NCI-H2029 treated with DMSO at 0.1 percent for 48 hours (cell line): ENCODE data around the gene WRAP73.

Experiments used
- DNase-seq: peaks from one replicate; lab custom pipeline; 2025; lab: John Stamatoyannopoulos, UW

Gene WRAP73

DNA sequence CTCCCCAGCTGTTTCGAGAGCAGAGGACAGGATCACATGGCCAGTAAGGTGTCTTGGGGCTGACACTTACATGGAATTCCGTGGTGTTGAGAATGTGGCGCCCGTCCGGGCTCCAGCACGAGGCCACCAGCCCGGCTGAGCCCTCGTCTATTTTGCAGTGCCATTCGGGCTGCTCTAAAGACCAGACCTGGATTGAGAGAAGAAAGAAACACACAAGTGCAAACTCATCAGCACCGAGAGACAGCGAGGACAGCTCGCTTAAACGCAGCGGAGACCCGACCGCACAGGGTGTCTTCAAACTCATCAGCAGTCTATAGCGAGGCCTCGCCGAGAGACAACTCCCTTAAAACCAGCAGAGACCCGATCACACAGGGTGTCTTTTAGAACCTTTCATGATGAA lies 3.3 kb downstream of the WRAP73 start:
- no peak for DNase-seq

DNA sequence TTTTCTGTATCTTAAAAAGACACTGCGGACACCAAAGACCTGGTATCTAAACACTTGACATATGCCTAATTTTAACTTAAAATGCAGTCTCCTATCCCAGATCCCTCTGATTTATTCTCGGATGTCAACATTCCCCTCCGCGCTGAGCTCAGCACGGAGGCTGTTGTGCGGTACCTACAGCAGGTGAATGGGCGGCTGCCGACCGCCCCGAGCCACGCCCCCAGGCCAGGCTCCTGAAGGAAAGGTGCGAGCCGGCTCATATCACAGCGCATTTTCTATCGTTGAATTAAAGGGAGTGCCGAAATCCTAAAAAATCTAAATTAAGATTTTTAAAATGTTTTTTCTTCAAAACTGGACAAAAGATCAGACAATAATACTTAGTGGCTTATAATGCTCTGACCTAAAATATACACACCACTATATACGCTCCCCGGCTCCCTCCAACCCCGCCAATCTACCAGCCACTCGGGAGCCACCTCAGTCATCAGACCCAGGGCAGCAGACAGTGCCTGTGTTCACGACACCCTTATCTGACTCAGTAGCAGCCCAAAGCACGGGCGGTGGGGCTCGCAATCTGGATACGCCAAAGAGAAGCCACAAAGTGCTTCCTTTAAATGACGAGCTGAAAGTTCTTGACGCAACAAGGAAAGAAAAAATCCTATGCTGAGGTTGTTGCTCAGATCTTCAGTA lies 4.1 kb downstream of the WRAP73 start:
- no peak for DNase-seq

DNA sequence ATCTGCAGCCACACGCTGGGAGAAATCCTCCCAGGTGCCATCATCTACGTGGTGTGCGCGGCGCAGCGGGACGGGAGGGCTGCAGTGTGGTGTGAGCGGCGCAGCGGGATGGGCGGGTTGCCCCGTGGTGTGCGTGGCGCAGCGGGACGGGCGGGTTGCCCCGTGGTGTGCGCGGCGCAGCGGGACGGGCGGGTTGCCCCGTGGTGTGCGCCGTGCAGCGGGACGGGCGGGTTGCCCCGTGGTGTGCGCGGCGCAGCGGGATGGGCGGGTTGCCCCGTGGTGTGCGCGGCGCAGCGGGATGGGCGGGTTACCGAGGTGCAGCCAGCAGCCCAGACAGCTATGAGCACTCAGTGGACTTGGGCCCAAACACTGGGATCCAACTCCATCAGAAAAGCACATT lies 4.7 kb downstream of the WRAP73 start:
- no peak for DNase-seq

DNA sequence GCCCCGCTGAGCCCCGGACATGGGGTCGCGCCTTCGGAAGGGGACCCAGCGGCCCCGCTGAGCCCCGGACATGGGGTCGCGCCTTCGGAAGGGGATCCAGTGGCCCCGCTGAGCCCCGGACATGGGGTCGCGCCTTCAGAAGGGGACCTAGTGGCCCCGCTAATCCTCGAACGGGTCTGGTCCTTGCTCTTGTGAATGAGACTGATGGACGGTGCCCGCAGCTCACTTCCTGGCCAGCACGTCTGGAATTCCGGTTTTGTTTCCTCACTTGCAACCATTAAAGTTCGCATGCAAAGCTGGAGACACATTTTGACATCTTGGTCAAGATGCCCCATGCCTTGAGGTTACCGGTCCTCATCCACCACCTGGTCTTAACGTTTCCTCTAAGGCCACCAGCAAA lies 5.6 kb downstream of the WRAP73 start:
- DNase-seq, result no peak

DNA sequence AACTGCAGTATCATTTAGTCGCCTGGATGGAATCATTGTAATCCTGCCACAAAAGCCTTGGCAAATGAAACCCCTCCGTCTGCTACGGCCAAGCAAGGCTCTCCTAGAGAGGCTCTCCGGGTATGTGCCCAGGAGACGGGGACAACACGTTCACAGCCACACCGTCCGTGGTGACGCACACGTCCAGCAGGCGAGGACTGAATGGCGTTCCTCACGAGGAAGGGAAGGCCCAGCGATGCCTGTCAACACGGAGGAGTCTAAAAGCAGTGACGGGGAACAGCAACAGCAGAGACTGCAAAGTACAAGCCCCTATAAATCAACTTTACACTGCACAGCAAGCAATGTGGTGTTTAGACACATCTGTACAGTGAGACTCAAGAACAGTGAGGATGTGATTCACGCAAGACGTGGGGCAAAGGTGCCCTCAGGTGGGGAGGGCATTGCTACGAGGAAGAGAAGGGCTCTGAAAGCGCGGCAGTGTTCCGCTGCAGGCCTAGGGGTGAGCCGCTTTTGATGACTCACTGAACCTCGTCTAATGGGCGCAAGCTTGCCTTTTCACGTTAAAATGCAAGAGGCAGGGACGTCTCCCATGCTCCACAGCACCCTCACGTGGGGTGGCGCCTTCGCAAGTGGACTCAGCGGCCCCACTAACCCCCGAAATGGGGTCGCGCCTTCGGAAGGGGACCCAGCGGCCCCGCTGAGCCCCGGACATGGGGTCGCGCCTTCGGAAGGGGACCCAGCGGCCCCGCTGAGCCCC lies 6.8 kb downstream of the WRAP73 start:
- no peak for DNase-seq

DNA sequence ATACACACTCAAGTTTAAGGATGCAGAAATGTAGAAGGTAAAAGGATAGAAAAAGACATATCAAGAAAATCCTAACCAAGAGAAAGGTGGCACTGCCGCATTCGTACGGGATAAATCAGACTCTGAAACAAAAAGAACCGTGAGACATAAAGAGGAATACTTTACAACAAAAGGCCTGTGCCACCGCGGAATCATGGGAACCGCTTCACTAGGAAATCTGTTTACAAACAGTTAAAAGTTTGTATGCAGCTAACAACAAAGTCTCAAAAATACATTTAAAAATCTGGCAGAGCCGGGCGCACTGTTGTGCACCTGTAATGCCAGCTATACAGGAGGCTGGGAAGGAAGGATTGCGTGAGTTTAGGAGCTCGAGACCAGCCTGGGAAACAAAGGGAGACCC lies 8.1 kb downstream of the WRAP73 start:
- no peak for DNase-seq

DNA sequence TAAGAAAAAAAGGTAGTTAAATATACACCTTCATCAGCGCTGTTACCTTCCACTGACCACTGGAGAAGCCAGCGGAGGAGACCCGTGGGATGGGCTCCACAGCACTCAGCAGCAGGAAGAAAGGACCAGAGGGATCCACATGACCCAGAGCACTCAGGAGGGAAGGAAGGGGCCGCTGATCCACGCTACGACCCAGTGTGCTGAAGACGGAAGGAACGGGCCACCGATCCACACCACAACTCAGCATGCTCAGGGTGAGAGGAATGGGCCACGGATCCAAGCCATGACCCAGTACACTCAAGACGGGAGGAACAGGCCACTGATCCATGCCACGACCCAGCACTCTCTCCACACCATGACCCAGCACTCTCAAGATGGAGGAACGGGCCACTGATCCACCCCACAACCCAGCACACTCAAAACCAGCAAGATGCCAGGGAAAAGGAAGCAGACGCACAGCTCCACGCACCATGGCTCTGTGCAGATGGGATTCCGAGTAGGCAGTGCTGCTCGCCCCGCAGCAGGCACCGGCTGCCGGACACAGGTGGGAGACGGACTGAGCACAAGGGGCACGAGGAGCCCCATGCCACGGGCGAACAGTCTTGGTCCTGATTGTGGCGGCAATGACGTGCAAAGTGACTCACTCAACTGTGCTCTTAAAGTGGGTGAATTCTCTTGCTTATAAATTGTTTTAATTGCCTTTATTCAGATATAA lies 8.7 kb downstream of the WRAP73 start:
- DNase-seq, result no peak

DNA sequence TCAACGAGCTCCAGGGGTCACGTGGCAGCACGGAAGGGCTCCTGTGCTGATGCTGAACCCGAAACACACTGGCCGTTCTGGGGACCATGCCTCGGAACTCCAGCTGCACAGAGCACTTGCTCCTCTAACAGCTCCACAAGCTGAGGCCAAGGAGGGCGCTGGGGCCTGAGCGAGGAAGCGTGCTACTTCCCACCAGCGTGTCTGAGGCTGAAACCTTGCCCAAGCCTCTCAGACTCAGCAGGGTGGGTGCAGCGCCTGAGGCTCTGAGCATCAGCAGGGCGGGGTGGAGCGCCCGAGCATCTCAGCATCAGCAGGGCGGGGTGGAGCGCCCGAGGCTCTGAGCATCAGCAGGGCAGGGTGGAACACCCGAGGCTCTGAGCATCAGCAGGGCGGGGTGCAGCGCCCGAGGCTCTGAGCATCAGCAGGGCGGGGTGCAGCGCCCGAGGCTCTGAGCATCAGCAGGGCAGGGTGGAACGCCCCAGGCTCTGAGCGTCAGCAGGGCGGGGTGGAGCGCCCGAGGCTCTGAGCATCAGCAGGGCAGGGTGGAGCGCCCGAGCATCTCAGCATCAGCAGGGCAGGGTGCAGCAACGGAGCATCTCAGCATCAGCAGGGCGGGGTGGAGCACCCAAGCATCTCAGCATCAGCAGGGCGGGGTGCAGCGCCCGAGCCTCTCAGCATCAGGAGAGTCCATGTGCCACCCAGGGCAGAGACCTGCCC lies 9.6 kb downstream of the WRAP73 start:
- DNase-seq, result no peak

DNA sequence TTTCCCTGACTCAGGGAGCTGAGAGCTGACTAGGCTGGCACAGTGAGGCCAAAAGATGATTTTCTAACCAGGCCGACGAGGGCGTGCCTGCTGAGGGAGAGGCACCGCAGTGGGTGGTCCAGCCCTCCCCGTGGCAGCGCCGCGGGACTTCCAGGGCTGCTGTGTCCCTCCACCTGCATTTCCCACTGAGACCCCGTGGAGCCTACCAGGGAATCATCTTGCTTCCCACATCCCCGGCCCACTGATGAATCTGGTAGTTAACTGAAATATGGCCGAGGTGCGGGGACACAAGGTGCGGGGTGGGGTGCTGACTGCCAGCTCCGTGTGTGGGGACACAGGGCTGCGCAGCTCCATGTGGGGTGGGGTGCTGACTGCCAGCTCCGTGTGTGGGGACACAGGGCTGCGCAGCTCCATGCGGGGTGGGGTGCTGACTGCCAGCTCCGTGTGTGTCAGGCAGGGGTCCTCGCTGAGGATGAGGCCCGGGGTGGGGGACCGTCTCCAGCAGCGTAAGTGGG lies 10.4 kb downstream of the WRAP73 start:
- no peak for DNase-seq

DNA sequence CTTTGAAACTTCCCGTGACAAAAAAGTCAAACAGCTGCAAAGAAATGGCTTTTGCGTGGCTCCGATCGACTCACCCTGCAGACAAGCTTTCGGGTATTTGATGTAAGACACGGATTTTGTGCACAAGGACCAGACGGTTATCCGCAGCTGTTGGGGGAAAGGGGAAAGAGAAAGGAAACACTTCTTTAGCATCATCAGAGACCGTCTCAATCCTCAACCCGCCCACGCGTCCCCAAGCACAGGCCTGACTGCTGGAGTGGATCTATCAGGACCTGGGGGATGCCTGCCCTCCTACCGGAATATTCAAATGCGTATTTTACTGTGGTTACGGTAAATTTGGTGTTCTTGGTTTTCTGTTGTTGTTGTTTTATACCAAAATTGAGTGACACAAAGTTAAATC lies 11.2 kb downstream of the WRAP73 start:
- DNase-seq, result no peak

DNA sequence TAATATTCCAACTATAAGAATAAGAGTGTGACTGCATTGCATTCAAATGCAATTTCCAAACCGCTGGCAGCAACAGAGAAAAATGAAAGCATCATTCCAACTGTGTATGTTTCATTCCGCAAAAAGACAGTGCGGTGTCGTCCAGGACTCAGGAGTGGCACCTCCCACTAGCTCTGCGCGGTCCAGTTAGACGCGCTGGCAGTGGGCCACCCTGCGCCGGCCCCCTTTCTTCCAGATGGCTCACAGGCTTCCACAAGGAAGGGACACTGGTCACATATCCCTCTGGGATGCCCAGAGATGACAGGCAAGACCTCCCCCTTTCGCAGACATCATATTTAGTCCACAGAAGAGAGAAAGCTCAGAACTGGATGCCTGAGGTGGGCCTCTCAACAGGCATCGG lies 11.9 kb downstream of the WRAP73 start:
- DNase-seq, result no peak

DNA sequence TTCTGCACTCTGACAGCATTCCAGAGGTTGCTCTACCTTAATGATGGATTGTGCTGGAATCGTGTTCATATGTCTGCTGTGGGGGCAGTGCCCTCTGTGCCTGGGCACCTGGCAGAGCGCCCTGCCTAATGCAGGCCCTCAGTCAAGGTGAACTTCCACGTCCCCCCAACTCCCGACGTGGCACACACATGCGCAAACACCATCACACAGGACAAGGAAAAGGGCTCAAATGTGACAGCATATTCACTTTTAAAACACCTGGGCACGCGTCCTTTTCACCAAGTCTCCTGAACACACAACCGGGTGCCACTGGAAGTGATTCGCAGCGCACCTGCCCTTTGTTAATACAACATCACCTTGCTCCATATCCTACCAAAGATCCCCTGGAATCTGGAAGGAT lies 13.4 kb downstream of the WRAP73 start:
- DNase-seq, result no peak

DNA sequence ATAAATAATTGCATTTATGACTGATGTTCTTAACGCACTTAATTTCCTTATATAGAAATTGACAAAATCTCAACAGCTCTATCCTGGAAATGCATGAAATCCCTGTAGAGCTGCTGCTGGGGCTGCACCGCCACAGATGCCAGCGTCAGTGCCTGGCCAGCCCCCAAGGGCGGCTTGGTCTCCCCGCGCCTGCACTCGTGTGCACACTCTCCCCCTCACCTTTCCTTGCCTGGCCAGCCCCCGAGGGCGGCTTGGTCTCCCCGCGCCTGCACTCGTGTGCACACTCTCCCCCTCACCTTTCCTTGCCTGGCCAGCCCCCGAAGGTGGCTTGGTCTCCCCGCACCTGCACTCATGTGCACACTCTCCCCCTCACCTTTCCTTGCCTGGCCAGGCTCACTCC lies 13.8 kb downstream of the WRAP73 start:
- DNase-seq, result no peak

DNA sequence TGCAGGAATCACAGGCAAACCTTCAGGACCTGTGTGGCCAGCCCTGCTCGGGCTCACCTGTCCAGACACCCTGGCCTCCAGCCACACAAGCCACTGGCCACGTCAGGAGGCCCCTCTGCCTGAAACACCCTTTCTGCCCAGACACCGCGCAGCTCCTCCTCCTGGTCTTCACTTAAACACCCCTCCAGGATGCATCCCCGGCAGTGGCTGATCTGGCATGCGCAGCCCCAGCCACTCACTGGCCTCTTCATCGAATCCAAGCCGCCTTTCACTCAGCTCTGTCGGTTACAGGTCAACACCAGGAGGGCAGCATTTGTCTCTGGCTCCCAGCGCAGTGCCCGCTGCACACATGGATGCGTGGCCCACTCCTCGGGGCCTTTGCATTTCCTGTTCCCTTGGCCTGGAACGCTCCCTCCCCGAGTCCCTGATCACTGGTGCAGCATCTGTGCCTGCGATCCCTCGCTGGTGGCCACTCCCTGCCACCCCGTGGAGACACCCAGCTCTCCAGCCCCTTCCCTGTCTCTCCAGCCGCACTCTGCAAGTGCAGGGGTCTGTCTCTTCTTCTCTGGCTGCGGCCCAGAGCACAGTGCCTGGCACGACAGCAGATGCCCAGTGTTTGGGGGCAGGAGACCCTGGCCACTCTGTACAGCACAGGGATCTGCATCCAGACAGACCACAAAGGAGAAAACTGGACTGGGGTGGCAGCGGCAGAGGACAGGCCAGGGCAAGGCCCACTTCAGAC lies 15.7 kb downstream of the WRAP73 start:
- no peak for DNase-seq

DNA sequence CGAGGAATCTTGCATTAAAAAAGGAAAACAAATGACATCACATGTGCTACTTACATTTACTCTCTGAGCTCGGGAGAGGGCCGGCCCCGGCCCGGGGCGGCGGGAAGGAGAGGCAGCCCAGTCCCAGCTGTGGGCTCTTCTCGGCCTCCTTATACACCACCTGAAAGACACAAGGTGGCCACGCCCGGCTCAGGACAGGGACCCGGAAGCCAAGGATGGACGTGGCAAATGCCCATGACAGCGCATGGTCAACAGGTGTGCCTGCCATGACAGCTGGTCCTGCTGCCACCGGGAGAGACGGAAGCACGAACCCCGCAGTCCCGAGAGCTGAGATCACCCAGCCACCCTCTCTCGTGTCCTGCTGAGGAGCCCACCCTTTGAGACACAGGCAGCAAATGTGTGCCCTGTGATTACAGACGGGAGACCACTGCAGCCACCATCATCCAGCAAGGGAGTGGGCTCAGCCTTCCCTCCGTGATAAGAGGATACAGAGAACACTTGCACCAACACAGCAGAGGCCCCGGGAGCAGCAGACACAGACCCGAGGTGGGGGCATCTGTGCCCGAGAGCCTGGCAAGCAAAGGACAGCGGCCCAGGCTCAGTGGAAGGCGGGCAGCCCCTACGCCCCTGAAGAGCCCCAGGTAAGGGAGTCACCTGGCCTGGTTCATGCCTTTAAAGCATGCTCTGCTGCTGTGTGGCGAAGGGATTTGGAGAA lies 16.4 kb downstream of the WRAP73 start:
- no peak for DNase-seq

DNA sequence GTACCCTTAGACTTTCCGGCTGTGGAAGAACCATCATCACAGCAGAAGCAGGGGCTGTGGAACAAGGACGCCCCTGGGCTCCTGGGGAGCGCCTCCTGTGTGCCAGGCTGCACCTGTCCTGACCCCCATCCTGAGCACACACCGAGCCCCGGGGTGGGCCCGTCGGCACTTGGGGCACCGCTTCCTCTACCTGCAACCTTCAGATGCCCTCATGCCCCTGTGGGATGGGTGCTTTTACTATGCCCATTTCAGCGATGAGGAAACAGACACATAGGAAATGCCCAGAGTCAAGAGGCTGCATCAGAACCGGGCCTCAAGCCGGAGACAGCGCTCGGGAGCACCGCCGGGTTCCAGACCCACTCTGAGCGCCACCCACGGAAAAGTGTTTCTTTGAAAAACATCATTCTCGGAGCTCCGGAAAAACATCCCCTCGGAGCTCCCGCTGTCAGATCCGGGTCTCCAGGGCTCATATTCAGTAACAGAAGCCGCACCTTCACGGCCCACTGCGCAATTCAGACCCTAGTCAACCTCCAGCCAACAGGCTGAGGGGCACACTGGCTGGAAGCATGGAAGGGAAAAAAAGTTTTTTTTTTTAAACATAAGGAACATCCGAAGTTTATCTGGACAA lies 17.1 kb downstream of the WRAP73 start:
- no peak for DNase-seq

DNA sequence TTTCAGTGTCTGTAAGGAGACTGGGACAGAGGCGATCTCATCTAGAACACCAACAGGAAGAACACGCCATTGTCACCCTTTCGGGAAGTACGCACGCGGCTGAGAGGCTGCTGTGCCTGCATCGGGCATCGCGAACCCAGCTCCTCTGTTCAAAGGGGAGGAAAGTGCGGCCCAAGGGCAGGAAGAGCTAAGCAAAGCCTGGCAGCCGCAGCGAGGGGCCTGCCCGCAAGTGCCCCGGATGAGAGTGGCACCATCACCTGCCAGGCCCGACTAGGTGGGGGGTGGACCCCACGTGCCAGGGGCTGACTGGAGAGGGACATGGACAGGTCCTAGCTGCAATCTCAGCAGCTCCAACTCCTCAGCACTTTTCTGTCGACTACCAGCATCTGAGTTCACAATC lies 17.6 kb downstream of the WRAP73 start:
- no peak for DNase-seq

DNA sequence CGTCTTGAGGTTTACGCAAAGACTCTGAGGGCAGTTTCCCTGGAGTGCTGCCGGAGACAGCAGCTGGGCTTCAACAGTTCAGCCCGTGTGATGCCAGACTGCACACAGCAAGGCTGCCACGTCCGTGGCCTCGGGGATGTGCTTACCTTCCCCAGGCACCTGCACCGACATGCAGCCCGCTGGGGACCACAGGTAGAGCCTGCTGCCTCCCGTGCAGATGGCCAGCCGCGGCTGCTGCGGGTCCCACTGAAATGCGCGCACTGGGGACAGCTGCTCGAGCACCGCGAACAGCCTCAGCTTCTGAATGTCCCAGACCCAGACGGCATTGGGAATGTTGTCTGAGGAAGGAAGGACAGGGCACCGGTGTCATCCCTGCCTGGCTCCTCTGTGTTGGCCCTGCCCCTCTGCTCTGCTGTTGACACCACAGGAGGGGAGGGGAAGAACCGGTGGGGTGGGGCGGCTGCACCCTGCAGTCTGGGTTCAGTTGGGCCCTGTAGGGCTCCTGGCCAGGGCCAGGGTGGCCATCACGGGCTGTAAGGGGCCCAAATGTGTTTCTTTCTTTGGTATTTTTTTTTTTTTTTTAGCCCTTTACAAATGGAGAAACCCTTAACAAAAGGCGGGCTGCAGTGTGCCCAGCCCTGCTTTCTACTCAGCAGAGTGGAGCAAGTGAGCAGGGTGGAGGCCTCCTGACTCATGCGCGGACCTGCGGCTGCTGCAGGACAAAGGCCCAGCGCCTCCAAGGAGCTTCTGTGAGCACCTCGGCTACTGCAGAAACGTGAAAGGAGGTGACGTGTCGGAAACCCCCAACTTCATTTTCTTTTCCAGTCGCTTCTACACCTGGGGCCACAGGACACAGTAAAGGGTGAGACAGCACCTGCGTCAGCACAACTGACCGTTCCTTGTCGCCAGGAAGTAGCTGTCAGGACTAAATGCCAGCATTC lies 18.3 kb downstream of the WRAP73 start:
- DNase-seq, result no peak

DNA sequence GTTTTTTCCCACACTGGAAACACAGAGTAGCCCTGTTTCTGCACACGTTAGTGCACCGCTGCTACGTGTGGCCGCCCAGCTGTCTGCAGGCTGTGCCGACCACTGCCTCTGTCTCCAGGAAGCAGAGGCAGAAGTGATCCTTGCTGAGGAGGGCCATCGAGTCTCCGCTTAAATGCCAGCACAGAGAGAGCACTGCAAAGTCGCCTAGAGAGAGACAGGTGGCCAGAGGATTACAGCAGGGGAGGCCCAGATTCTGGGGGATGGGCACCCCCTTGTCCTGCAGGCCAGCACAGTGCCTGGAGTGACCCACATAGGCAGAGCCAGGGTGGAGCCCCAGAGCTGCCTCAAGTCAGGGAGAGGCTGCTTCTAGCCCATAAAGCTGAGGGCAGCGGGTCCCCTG lies 19.0 kb downstream of the WRAP73 start:
- DNase-seq, result no peak
